Breast epithelium (tissue), 4 donors: ENCODE data around the gene MINDY4. TPM values are rescaled to one million over a fixed set of nuclear protein-coding genes. Genes with fewer than 3 reads are reported as not detected.

Experiments used
- DNase-seq, 2 donors: peaks; one replicate each; pipeline ENCODE4 v3.0.0-alpha.2; 2019; ENCODE audit warnings: low spot score in 2 of 2
- H3K27ac ChIP-seq, 2 donors: fragments of 200-600 bp; sonication (generic) in 1 of 2; one replicate each; pipeline ENCODE4 v1.5.1; 2016 to 2019; ENCODE audit warnings: mild to moderate bottlenecking in 1 of 2
- H3K27me3 ChIP-seq, 2 donors: fragments of 200-600 bp; sonication (generic) in 1 of 2; one replicate each; pipeline versions ENCODE4 v1.5.1 to v1.6.0; 2017 to 2019; ENCODE audit warnings: control low read depth in 1 of 2, mild to moderate bottlenecking in 1 of 2
- H3K36me3 ChIP-seq: fragments of 200-600 bp; one replicate; pipeline ENCODE4 v1.5.1; 2019
- H3K4me1 ChIP-seq, 2 donors: fragments of 200-600 bp; sonication (generic); one replicate each; pipeline ENCODE4 v1.5.1; 2016 to 2019; ENCODE audit warnings: control low read depth in 1 of 2
- H3K4me3 ChIP-seq, 3 donors: fragments of 200-600 bp; sonication (generic); 1 replicate in 2 of 3; 2 replicates in 1 of 3; pipeline ENCODE4 v1.5.1; 2016 to 2019; ENCODE audit warnings: mild to moderate bottlenecking in 3 of 3, moderate library complexity in 2 of 3
- H3K9me3 ChIP-seq, 2 donors: fragments of 200-600 bp; sonication (generic) in 1 of 2; one replicate each; pipeline ENCODE4 v1.5.1; 2016 to 2019; ENCODE audit warnings: control low read depth in 1 of 2
- CTCF ChIP-seq, 3 donors: fragments of 450-650 bp; IDR thresholded peaks; one replicate each; pipeline ENCODE4 v1.5.1; 2016 to 2017; ENCODE audit warnings: antibody characterized with exemption in 3 of 3, mild to moderate bottlenecking in 3 of 3, moderate library complexity in 3 of 3
- POLR2A ChIP-seq: fragments of 450-650 bp; IDR thresholded peaks from one replicate; pipeline ENCODE4 v1.6.1; 2016; ENCODE audit warnings: antibody characterized with exemption, mild to moderate bottlenecking, moderate library complexity
- POLR2AphosphoS5 ChIP-seq, 3 donors: sonication (generic); formaldehyde crosslinking; IDR thresholded peaks; one replicate each; pipeline ENCODE4 v1.6.1; 2017; ENCODE audit warnings: antibody characterized with exemption in 3 of 3
- intact Hi-C: fragments of 100-400 bp; cut with DNase I; formaldehyde crosslinking; loops from one replicate; pipeline ENCODE4 v1.15.1; 2023; ENCODE audit warnings: low total_unique reads
- total RNA-seq, 3 donors: library from RNA; depleted of rRNA; stranded (reverse); fragments of >200 nt; gene quantifications; one replicate each; pipeline ENCODE4 v1.1.0, GENCODE V29; 2016

The MINDY4 gene
- total RNA-seq, 3 donors from 2014 or later: 5.6 to 14.9 (median 13.8) TPM

- no peak for TF ChIP-seq CTCF (IDR thresholded peaks at IDR 0.05)
- no peak for TF ChIP-seq POLR2AphosphoS5 (IDR thresholded peaks at IDR 0.05)
- no peak for TF ChIP-seq POLR2A
- intact Hi-C loops: no loop called here
- Histone ChIP-seq H3K9me3 (peaks cover 0 to 5% of the 10 kb centered on the region in 2 donors), H3K4me3 (no peak overlapping the region), H3K27ac (no peak overlapping the region), H3K4me1 (no peaks in the 10 kb centered on the region), H3K27me3 (no peaks in the 10 kb centered on the region), H3K36me3 (no peaks in the 10 kb centered on the region)
- no peak for DNase-seq
Measured at GRCh38 chr7:30941582-30942323, 170.5 kb downstream of the MINDY4 start.

Other genes starting within 250 kb of the MINDY4 start
- gene GARS1, start 176.5 kb upstream of the MINDY4 start, total RNA-seq: 10 to 100 TPM; 50.9 to 66.9 (median 56.8) TPM
- gene CRHR2, start 89.0 kb upstream of the MINDY4 start, total RNA-seq: under 1 TPM; under 0.01 to 0.16 (median 0.15) TPM
- 10 to 100 TPM in 2 of 3 donors, 1 to 10 TPM in 1; 7.8 to 66.7 (median 26.2) TPM for gene INMT, start 19.3 kb upstream of the MINDY4 start, total RNA-seq
- gene AQP1, start 140.4 kb downstream of the MINDY4 start, total RNA-seq: 100 to 1,000 TPM; 132 to 213 (median 177) TPM
- not detected for gene GHRHR, start 192.5 kb downstream of the MINDY4 start, total RNA-seq